Measurements from ENCODE around the gene GPBP1. TPM values are rescaled to one million over a fixed set of nuclear protein-coding genes. Genes with fewer than 3 reads are reported as not detected.
"Not testable (repeated sequence)": the region's sequence is repeated elsewhere in the genome, so short reads cannot be mapped to it uniquely, and the experiment has no call there.

GPBP1 gene
- polyA plus RNA-seq, 1 donor from 2014 or later, result 149 TPM

GRCh38 chr5:57277085-57277484, 103.2 kb downstream of the GPBP1 start:
- Histone ChIP-seq H3K27ac (ENCODE audit: low read length) (no peak overlapping the region), H2AFZ (ENCODE audit: low read depth, low read length) (no peak overlapping the region), H3K36me3 (ENCODE audit: insufficient read depth, low read length) (no peaks in the 10 kb centered on the region), H3K27me3 (ENCODE audit: insufficient read depth, low read depth, low read length) (no peaks in the 10 kb centered on the region), H3K4me3 (ENCODE audit: low read length) (no peak overlapping the region), H3F3A (ENCODE audit: insufficient read depth, low read length, poor library complexity, severe bottlenecking) (no peaks in the 10 kb centered on the region), H3K79me2 (replicated peaks; ENCODE audit: insufficient read depth, low read length) (no peaks in the 10 kb centered on the region), H3K4me2 (ENCODE audit: low read length) (no peak overlapping the region), H4K20me1 (ENCODE audit: insufficient read depth) (no peaks in the 10 kb centered on the region), H3K9ac (ENCODE audit: low read length) (no peak overlapping the region), H3K9me3 (ENCODE audit: low read length) (no peaks in the 10 kb centered on the region), H3K9me2 (ENCODE audit: insufficient read depth, low read length) (no peaks in the 10 kb centered on the region)
- TF ChIP-seq CTCF (IDR thresholded peaks at IDR 0.05; ENCODE audit: poor library complexity, severe bottlenecking) (peak; percentile 58), RAD21 (conservative IDR thresholded peaks at IDR 0.05) (peak; percentile 68), SMC3 (conservative IDR thresholded peaks at IDR 0.05; ENCODE audit: poor library complexity) (peak; percentile 68), REST (IDR thresholded peaks at IDR 0.05; ENCODE audit: borderline replicate concordance) (no peak)

GRCh38 chr5:57280853-57281252, 107.0 kb downstream of the GPBP1 start:
- H3K79me2 ChIP-seq (replicated peaks; ENCODE audit: insufficient read depth, low read length), result no peaks in the 10 kb centered on the region
- H2AFZ ChIP-seq (ENCODE audit: low read depth, low read length), result no peak overlapping the region
- no peaks in the 10 kb centered on the region for H3F3A ChIP-seq (ENCODE audit: insufficient read depth, low read length, poor library complexity, severe bottlenecking)
- H3K27me3 ChIP-seq (ENCODE audit: insufficient read depth, low read depth, low read length), result no peaks in the 10 kb centered on the region
- no peak overlapping the region for H3K4me2 ChIP-seq (ENCODE audit: low read length)
- no peaks in the 10 kb centered on the region for H3K36me3 ChIP-seq (ENCODE audit: insufficient read depth, low read length)
- no peaks in the 10 kb centered on the region for H3K9me3 ChIP-seq (ENCODE audit: low read length)
- no peak overlapping the region for H3K4me3 ChIP-seq (ENCODE audit: low read length)
- no peak overlapping the region for H3K27ac ChIP-seq (ENCODE audit: low read length)
- no peaks in the 10 kb centered on the region for H3K9me2 ChIP-seq (ENCODE audit: insufficient read depth, low read length)
- TF ChIP-seq TAF1 (IDR thresholded peaks at IDR 0.05; ENCODE audit: low read depth) (no peak), RAD21 (conservative IDR thresholded peaks at IDR 0.05) (no peak), REST (IDR thresholded peaks at IDR 0.05; ENCODE audit: borderline replicate concordance) (no peak), EZH2 (IDR thresholded peaks at IDR 0.05; ENCODE audit: borderline replicate concordance, insufficient read depth, low read length, poor library complexity, severe bottlenecking) (no peak), POLR2AphosphoS5 (IDR thresholded peaks at IDR 0.05) (no peak), CTCF (IDR thresholded peaks at IDR 0.05; ENCODE audit: poor library complexity, severe bottlenecking) (no peak), EP300 (conservative IDR thresholded peaks at IDR 0.05; ENCODE audit: poor library complexity, severe bottlenecking) (no peak), SMC3 (conservative IDR thresholded peaks at IDR 0.05; ENCODE audit: poor library complexity) (no peak), MXI1 (conservative IDR thresholded peaks at IDR 0.05; ENCODE audit: poor library complexity, severe bottlenecking) (no peak)
- H3K9ac ChIP-seq (ENCODE audit: low read length), result no peak overlapping the region
- no peaks in the 10 kb centered on the region for H4K20me1 ChIP-seq (ENCODE audit: insufficient read depth)

GRCh38 chr5:57285084-57285483, 111.2 kb downstream of the GPBP1 start:
- H3K79me2 ChIP-seq (replicated peaks; ENCODE audit: insufficient read depth, low read length); H3K27ac ChIP-seq (ENCODE audit: low read length); H3K4me2 ChIP-seq (ENCODE audit: low read length); H3K4me3 ChIP-seq (ENCODE audit: low read length); H3K9me2 ChIP-seq (ENCODE audit: insufficient read depth, low read length); H4K20me1 ChIP-seq (ENCODE audit: insufficient read depth); H3K9me3 ChIP-seq (ENCODE audit: low read length); H3K36me3 ChIP-seq (ENCODE audit: insufficient read depth, low read length); H3F3A ChIP-seq (ENCODE audit: insufficient read depth, low read length, poor library complexity, severe bottlenecking); H3K27me3 ChIP-seq (ENCODE audit: insufficient read depth, low read depth, low read length); H2AFZ ChIP-seq (ENCODE audit: low read depth, low read length); H3K9ac ChIP-seq (ENCODE audit: low read length): not testable (repeated sequence)

Measured in neural cell (in vitro differentiated cells).